HepG2 (cell line): Measurements from ENCODE around the gene ZNF185. TPM values are rescaled to one million over a fixed set of nuclear protein-coding genes. Genes with fewer than 3 reads are reported as not detected.

Experiments used
- ATAC-seq: fragments of 200-7000 bp; cut with Tn5 transposase; 3 replicates; pipeline ENCODE4 v1.9.1; 2020; ENCODE audit warnings: mild to moderate bottlenecking, moderate library complexity
- BruUV-seq: library from RNA; stranded (reverse); fragments of 400-500 nt; replicated peaks from 2 replicates; lab custom pipeline; 2021; lab: Mats Ljungman, UMichigan
- CTCF ChIA-PET: fragments of 300-600 bp; formaldehyde crosslinking; extraction: SDS; loops from one replicate; lab custom pipeline; 2021; ENCODE audit warnings: low total read pairs, inconsistent platforms, low intra/inter-chr PET ratio; lab: Yijun Ruan, JAX
- POLR2A ChIA-PET: fragments of 350-600 bp; sonication (Branson Sonifier 250); formaldehyde crosslinking; loops from one replicate; lab custom pipeline; 2020; ENCODE audit warnings: antibody characterized with exemption, inconsistent platforms; lab: Yijun Ruan, JAX
- DNase-seq: peaks from one replicate; pipeline ENCODE4 v3.0.0-alpha.2; 2015; ENCODE audit warnings: low spot score
- FAIRE-seq: peaks from 3 replicates; lab custom pipeline; 2011; peaks lifted over from hg19 to GRCh38; lab: Jason Lieb, UNC
- H2AFZ ChIP-seq: one replicate; pipeline ENCODE4 v1.6.1; 2011; ENCODE audit warnings: low read length, inconsistent platforms
- H3K27ac ChIP-seq: fragments of 300-600 bp; 3 replicates; pipeline ENCODE4 v1.8.0; 2011; ENCODE audit warnings: mixed run types, mild to moderate bottlenecking, mixed read lengths, low read length, inconsistent platforms; ENCODE audit not compliant: insufficient read depth; ENCODE audit errors: extremely low read length
- H3K27me3 ChIP-seq, 2 experiments: fragments of 200-600 bp in 1 of 2; 2 replicates in 1 of 2; 3 replicates in 1 of 2; pipeline versions ENCODE4 v1.6.0 to v1.8.0; 2011; ENCODE audit warnings: low read length in 2 of 2, mild to moderate bottlenecking in 2 of 2, moderate library complexity in 2 of 2, inconsistent platforms in 1 of 2; ENCODE audit not compliant: insufficient read depth in 2 of 2, control insufficient read depth in 1 of 2
- H3K36me3 ChIP-seq, 2 experiments: fragments of 200-600 bp in 1 of 2; replicated peaks in 1 of 2; 2 replicates in 1 of 2; 3 replicates in 1 of 2; pipeline versions ENCODE4 v1.5.1 to v1.8.0; 2011; ENCODE audit warnings: low read length in 2 of 2, inconsistent platforms in 1 of 2; ENCODE audit not compliant: insufficient read depth in 2 of 2, control insufficient read depth in 1 of 2
- H3K4me1 ChIP-seq: 2 replicates; pipeline ENCODE4 v1.5.1; 2012; ENCODE audit warnings: low read length, inconsistent platforms; ENCODE audit not compliant: insufficient read depth
- H3K4me2 ChIP-seq: 2 replicates; pipeline ENCODE4 v1.6.0; 2011; ENCODE audit warnings: low read depth, low read length, inconsistent platforms
- H3K4me3 ChIP-seq, 3 experiments: fragments of 200-600 bp in 1 of 3; sonication (generic), shearing (Covaris generic) in 1 of 3; replicated peaks in 1 of 3; 2 replicates each; pipeline ENCODE4 v1.5.1; 2011 to 2016; ENCODE audit warnings: low read length in 3 of 3, inconsistent platforms in 2 of 3, low read depth in 2 of 3, mild to moderate bottlenecking in 2 of 3, control low read depth in 1 of 3, mixed read lengths in 1 of 3; ENCODE audit not compliant: insufficient read depth in 1 of 3
- H3K79me2 ChIP-seq: one replicate; pipeline ENCODE4 v1.6.1; 2011; ENCODE audit warnings: low read length, inconsistent platforms; ENCODE audit not compliant: insufficient read depth
- H3K9ac ChIP-seq: 2 replicates; pipeline ENCODE4 v1.6.0; 2011; ENCODE audit warnings: mild to moderate bottlenecking, low read depth, low read length, inconsistent platforms; ENCODE audit not compliant: insufficient read depth
- H3K9me3 ChIP-seq: 2 replicates; pipeline ENCODE4 v1.5.1; 2012; ENCODE audit warnings: mild to moderate bottlenecking, low read length
- H4K20me1 ChIP-seq: 2 replicates; pipeline ENCODE4 v1.6.0; 2011; ENCODE audit warnings: inconsistent platforms, mild to moderate bottlenecking, low read length, moderate library complexity; ENCODE audit not compliant: insufficient read depth
- CENPX ChIP-seq: sonication (generic); formaldehyde crosslinking; IDR thresholded peaks from 2 replicates; pipeline ENCODE4 v1.9.0; 2021; ENCODE audit warnings: mild to moderate bottlenecking, missing genetic modification reagents, moderate library complexity
- EED ChIP-seq: sonication (generic); formaldehyde crosslinking; IDR thresholded peaks from 2 replicates; pipeline ENCODE4 v1.5.0; 2020; ENCODE audit warnings: mild to moderate bottlenecking, missing genetic modification reagents
- KMT2B ChIP-seq: IDR thresholded peaks from 2 replicates; pipeline ENCODE4 v1.6.1; 2016; ENCODE audit warnings: missing genetic modification reagents, missing compliant biosample characterization
- LCORL ChIP-seq, 2 experiments: fragments of 450-650 bp in 1 of 2; sonication (generic) in 1 of 2; formaldehyde crosslinking in 1 of 2; IDR thresholded peaks; 2 replicates each; pipeline versions ENCODE4 v1.5.0 to v1.6.1; 2017 to 2020; ENCODE audit warnings: antibody characterized with exemption in 1 of 2, missing genetic modification reagents in 1 of 2
- SNAPC2 ChIP-seq: sonication (generic); formaldehyde crosslinking; IDR thresholded peaks from 2 replicates; pipeline ENCODE4 v1.8.1; 2022; ENCODE audit warnings: mild to moderate bottlenecking, missing genetic modification reagents
- TCF12 ChIP-seq, 2 experiments: fragments of 450-650 bp in 1 of 2; sonication (generic) in 1 of 2; formaldehyde crosslinking in 1 of 2; IDR thresholded peaks; 2 replicates each; pipeline versions ENCODE4 v1.6.1 to v1.8.0; 2017 to 2022; ENCODE audit warnings: antibody characterized with exemption in 1 of 2, mild to moderate bottlenecking in 1 of 2, missing genetic modification reagents in 1 of 2, moderate library complexity in 1 of 2
- ZNF496 ChIP-seq: sonication (generic); formaldehyde crosslinking; IDR thresholded peaks from 2 replicates; pipeline ENCODE4 v1.8.1; 2023; ENCODE audit warnings: mild to moderate bottlenecking, moderate library complexity, missing genetic modification reagents; ENCODE audit not compliant: insufficient replicate concordance
- ZNF629 ChIP-seq: sonication (generic); formaldehyde crosslinking; conservative IDR thresholded peaks from 2 replicates; pipeline ENCODE4 v1.5.0; 2020; ENCODE audit warnings: missing genetic modification reagents
- WGBS: methylation state at CpG from one replicate; pipeline ENCODE4 v1.1.6; 2017; ENCODE audit warnings: low lambda C conversion rate; 5-methylcytosine and 5-hydroxymethylcytosine counted together
- in situ Hi-C: cut with HindIII; loops from 2 replicates; pipeline ENCODE4 v1.10.0; 2017; ENCODE audit warnings: low pct_unique_long_range_greater_than_20kb; ENCODE audit not compliant: extremely low pct_ligation_motif_present
- intact Hi-C: fragments of 100-400 bp; cut with micrococcal nuclease; formaldehyde crosslinking; loops from one replicate; pipeline ENCODE4 v1.10.0; 2022; ENCODE audit not compliant: unreplicated experiment
- polyA plus RNA-seq, 8 experiments: library from polyadenylated mRNA; depleted of rRNA in 3 of 8; stranded (reverse) in 7 of 8; unstranded in 1 of 8; fragments of >200 nt; fragmentation: Illumina TruSeq in 4 of 8; extraction: Trizol in 4 of 8; gene quantifications; 2 replicates each; pipeline versions ENCODE4 v1.2.1 to v1.2.3, GENCODE V29; 2011 to 2016; ENCODE audit warnings: low read depth in 4 of 8, missing spikeins in 1 of 8, mixed read lengths in 1 of 8; ENCODE audit not compliant: insufficient read depth in 1 of 8
- total RNA-seq, 5 experiments: library from RNA; depleted of rRNA; stranded (reverse); fragments of >200 nt; fragmentation: Illumina TruSeq; extraction: Trizol; gene quantifications; 2 replicates each; pipeline ENCODE4 v1.2.3, GENCODE V29; 2016; ENCODE audit warnings: low read depth in 1 of 5
- TF ChIP-seq, protein P1 (sequence below): sonication (generic); formaldehyde crosslinking; IDR thresholded peaks from 2 replicates; pipeline ENCODE4; 2020; ENCODE audit warnings: missing genetic modification reagents, mild to moderate bottlenecking, borderline replicate concordance
- TF ChIP-seq, protein P2 (sequence below): sonication (generic); formaldehyde crosslinking; conservative IDR thresholded peaks from 2 replicates; pipeline ENCODE4 v1.8.0; 2022; ENCODE audit warnings: low read depth, missing genetic modification reagents
- TF ChIP-seq, protein P3 (sequence below): sonication (generic); formaldehyde crosslinking; IDR thresholded peaks from 2 replicates; pipeline ENCODE4 v1.4.0; 2020; ENCODE audit warnings: missing genetic modification reagents

ZNF185 gene
- total and polyA plus RNA-seq, 2 of the 13 experiments (the other 11 are each of a cell fraction or from before 2014, with no cell fraction given), result 1.6 to 3.4 TPM

GRCh38 chrX:152896450-152896849 is 1.4 kb upstream of the ZNF185 start (continued):
- TF ChIP-seq TCF12 (IDR thresholded peaks at IDR 0.05) (no peak), TCF12 (CRISPR knock-in tag; IDR thresholded peaks at IDR 0.05) (no peak), CENPX (CRISPR knock-in tag) (no peak), KMT2B (CRISPR knock-in tag) (no peak), SNAPC2 (no peak)

GRCh38 chrX:152898442-152898841 is 575 bp downstream of the ZNF185 start:
- POLR2A ChIA-PET, result no interaction called here
- TF ChIP-seq ZNF629 (CRISPR knock-in tag) (peak; percentile 66), EED (CRISPR knock-in tag) (no peak), ZNF496 (CRISPR knock-in tag) (no peak), LCORL (IDR thresholded peaks at IDR 0.05) (no peak), LCORL (CRISPR knock-in tag; IDR thresholded peaks at IDR 0.05) (no peak)
- TF ChIP-seq, protein P1, sequence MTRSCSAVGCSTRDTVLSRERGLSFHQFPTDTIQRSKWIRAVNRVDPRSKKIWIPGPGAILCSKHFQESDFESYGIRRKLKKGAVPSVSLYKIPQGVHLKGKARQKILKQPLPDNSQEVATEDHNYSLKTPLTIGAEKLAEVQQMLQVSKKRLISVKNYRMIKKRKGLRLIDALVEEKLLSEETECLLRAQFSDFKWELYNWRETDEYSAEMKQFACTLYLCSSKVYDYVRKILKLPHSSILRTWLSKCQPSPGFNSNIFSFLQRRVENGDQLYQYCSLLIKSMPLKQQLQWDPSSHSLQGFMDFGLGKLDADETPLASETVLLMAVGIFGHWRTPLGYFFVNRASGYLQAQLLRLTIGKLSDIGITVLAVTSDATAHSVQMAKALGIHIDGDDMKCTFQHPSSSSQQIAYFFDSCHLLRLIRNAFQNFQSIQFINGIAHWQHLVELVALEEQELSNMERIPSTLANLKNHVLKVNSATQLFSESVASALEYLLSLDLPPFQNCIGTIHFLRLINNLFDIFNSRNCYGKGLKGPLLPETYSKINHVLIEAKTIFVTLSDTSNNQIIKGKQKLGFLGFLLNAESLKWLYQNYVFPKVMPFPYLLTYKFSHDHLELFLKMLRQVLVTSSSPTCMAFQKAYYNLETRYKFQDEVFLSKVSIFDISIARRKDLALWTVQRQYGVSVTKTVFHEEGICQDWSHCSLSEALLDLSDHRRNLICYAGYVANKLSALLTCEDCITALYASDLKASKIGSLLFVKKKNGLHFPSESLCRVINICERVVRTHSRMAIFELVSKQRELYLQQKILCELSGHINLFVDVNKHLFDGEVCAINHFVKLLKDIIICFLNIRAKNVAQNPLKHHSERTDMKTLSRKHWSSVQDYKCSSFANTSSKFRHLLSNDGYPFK (CRISPR knock-in tag), result no peak
- TF ChIP-seq, protein P2, sequence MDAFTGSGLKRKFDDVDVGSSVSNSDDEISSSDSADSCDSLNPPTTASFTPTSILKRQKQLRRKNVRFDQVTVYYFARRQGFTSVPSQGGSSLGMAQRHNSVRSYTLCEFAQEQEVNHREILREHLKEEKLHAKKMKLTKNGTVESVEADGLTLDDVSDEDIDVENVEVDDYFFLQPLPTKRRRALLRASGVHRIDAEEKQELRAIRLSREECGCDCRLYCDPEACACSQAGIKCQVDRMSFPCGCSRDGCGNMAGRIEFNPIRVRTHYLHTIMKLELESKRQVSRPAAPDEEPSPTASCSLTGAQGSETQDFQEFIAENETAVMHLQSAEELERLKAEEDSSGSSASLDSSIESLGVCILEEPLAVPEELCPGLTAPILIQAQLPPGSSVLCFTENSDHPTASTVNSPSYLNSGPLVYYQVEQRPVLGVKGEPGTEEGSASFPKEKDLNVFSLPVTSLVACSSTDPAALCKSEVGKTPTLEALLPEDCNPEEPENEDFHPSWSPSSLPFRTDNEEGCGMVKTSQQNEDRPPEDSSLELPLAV (CRISPR knock-in tag), result no peak
- TF ChIP-seq, protein P3, sequence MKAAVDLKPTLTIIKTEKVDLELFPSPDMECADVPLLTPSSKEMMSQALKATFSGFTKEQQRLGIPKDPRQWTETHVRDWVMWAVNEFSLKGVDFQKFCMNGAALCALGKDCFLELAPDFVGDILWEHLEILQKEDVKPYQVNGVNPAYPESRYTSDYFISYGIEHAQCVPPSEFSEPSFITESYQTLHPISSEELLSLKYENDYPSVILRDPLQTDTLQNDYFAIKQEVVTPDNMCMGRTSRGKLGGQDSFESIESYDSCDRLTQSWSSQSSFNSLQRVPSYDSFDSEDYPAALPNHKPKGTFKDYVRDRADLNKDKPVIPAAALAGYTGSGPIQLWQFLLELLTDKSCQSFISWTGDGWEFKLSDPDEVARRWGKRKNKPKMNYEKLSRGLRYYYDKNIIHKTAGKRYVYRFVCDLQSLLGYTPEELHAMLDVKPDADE (CRISPR knock-in tag), result no peak
- TF ChIP-seq, all 625 proteins: peak for 1
- DNase-seq, result no peak
- no CpG with 5 or more reads among the region's 10 CpGs for WGBS
- Histone ChIP-seq H3K27ac (no peak overlapping the region), H3K4me3 (no peak overlapping the region), H3K27me3 (peaks cover 0 to 11% of the 10 kb centered on the region in 2 experiments; a peak in 2 of 5 replicates), H3K4me1 (no peaks in the 10 kb centered on the region), H4K20me1 (no peaks in the 10 kb centered on the region), H3K36me3 (no peaks in the 10 kb centered on the region), H3K79me2 (no peaks in the 10 kb centered on the region), H3K4me2 (0 out of 2 replicates have a peak overlapping the region, but pooled peaks have one; percentile 12), H3K9me3 (no peaks in the 10 kb centered on the region), H3K9ac (no peak overlapping the region), H2AFZ (no peak overlapping the region)
- CTCF ChIA-PET, result no interaction called here
- intact Hi-C loops, result no loop called here
- ATAC-seq, result no peak
- FAIRE-seq, result no peak
- BruUV-seq, result no TSS peak
- in situ Hi-C loops, result no loop called here
